DMS153 treated with DMSO at 0.1 percent for 48 hours (cell line): ENCODE measurements around the gene ASCL4.

Experiments
- DNase-seq: peaks from one replicate; lab custom pipeline; 2025; ENCODE audit not compliant: unreplicated experiment; lab: John Stamatoyannopoulos, UW

The ASCL4 gene

DNA sequence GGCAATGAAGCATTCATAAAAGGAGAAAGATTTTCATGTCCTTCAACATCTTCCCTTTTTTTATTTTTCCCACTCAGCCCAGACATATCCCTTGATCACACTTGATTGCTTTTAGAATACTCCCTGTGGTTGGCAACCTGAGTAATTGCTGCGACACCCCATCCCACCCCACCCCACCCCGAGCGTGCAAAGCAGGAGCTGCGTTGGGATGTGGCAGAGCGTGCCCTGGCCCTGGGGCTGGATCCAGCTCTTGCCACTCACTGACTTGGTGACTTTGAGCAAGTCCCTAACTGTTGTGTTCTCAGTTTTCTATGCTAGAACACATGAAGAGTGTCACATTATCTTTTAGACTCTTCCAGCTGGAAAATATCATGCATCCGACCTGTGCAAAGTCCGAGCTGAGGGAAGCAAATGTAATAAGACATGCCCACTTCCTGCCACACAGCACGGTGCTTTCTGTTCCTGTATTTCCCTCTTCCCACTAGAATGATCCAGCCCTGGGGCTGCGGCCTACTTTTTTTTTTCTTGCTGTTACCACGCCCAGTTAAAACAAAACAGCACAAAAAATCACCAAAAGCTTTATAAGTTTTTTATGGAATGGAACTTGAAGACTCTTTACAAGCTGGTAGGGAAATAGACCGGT lies 4.0 kb downstream of the ASCL4 start:
- no peak for DNase-seq

DNA sequence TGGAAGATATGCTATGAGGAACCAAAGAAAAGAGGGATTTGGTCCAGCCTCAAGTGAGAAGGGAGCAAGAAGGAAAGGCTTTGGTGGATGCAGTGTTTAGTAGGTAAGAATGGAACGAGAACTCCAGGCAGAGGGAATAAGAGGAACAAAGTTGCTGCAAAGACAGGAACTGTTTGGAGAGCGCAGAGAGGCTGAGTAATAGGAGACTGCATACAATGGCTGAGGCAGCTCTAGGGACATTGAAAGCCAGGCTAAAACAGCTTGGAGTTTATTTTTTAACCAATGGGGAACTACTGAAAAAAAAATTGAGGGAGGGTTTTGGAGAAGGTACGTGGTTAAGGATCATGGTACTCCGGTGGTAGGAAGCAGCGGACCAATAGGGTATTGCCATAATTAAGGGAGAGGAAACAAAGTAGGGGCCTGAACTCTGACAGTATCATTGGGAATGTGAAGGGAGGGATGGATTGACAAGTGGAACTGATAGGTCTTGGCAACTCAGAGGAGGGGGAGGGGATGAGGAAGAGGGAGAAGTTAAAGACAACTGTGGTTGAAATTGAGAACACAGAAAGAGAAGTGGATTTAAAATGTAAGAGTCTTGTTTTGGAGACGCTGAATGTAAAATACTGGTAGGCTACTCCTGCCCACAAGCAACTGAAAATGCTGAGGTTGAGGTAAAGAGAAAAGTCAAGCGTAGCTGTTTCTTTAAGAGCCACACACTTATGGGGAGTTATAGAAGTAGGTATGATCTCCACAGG lies 4.8 kb downstream of the ASCL4 start:
- no peak for DNase-seq

DNA sequence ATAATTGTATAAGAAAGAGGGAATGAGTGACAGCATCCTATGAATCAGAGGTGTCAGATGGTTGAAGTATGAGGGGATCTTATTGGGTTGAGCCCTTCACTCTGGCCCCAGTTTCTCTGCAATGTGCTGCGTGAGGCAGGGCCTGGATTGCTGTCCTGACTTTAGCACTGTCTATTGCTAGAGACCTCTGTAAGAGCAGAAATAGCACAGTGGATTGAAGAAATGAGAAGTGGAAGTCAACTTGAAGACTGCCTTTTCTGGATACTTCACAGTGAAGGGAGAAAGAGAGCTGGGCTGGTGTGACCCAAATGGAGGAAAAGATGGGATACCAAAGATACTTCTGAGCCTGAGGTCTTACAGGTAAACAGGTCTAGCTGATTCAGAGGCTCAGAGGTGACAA lies 5.8 kb downstream of the ASCL4 start:
- no peak for DNase-seq

DNA sequence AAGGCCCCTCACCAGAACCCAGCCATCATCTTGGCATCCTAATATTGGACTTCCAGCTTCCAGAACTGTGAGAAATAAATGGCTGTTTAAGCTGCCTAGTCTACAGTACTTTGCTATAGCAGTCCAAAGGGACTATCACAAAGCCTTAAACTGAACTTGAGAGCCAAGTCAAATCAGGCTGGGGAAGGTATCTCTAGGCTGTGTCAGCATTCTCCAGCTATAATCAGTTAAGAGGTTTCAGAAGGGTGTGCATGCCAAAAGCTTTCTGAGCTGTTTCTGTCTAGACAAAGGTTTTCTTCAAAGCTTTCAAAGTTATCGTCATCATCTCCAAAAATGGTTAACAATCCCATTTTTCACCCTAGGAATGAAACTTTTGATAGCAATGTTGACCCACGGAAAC lies 7.6 kb downstream of the ASCL4 start:
- DNase-seq = no peak

DNA sequence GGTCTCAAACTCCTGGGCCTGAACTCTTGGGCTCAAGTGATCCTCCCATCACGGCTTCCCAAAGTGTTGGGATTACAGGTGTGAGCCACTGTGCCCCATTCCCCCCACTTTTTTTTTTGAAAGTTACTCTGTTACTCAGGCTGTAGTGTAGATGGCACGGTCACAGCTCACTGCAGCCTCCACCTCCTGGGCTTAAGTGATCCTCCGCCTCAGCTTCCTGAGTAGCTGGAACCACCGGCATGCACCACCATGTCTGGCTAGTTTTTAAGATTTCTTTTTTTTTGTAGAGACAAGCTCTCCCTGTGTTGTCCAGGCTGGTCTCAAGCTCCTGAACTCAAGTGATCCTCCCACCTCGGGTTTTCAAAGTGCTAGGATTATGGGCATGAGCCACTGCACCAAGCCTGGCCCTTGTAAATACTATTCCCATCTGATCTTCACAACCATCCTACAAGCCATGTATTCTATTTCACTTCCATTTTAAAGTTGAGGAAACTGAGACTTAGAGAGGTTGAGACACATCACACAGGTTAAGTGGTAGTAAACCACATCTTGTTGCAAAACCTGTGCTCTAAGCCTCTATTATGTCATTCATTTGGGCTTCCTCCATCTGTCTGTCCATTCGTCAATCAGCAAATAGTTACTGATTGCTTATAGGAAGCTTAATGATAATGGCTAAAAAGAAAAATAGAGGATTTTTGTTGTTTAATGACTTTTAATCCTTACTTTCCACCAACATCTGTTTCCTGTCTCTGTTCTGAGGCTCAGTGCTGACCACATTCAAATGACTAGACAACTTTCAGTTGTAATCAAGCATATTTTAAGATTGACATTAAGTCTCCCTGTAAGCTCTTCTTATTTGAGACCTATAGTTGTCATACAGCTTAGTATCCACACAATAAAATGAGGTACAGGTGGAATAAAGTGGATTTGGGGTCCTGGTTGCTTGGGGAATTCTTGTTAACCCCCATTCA lies 9.2 kb downstream of the ASCL4 start:
- DNase-seq = no peak

DNA sequence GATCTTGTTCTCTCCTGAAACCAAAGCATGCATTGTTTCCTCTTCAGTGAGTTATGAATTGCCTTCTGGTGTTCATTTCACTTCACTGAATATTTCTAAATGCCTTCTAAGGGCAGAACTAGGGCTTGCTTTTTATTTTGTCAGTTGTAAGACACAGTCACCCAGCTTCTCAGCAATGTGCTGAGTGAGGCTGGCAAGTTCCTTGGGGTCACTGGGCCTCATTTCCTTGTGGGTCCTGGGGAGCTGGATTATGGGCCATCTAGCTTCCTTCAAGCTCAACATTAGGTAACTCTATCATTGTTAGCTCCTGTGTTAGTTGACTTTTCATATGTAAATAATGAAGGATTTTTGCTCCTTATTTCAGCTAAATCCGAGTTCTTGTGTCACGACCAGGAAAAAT lies 13.8 kb downstream of the ASCL4 start:
- DNase-seq = no peak

DNA sequence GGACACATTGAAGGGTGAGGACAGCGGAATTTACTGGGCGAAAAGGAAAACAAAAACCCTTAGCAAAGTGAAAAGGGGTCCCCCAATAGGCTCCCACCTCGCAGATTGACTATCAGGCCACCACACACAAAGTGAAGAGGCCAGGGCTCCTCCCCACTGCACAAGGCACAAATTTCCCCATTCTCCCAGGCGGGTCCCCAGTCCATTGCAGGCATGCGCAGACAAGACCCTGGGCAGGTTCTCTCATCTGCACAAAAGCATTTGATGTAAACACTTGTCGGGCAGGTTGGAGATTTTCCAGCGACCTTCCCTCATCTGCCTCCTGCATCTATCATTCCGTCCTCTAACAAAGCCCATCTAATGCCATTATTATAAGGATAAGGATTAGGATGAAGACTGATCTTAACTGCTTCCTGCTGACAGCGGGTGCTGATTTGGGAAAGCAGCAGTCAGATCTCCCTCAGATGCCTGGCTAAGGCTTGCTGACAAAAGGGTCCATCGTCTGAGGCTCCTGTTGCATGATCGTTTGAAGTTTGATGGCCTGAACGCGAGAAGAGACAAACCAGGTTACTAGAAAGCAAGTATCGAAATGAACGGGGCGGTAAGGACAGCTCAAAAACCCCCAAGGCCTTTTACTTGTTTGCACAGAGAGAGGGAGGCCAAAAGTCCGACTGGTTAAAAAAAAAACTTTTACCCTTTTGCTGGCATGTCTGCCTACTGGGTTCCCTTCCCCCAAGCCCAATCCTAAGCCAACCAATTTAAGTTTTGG lies 14.4 kb downstream of the ASCL4 start:
- DNase-seq = no peak

DNA sequence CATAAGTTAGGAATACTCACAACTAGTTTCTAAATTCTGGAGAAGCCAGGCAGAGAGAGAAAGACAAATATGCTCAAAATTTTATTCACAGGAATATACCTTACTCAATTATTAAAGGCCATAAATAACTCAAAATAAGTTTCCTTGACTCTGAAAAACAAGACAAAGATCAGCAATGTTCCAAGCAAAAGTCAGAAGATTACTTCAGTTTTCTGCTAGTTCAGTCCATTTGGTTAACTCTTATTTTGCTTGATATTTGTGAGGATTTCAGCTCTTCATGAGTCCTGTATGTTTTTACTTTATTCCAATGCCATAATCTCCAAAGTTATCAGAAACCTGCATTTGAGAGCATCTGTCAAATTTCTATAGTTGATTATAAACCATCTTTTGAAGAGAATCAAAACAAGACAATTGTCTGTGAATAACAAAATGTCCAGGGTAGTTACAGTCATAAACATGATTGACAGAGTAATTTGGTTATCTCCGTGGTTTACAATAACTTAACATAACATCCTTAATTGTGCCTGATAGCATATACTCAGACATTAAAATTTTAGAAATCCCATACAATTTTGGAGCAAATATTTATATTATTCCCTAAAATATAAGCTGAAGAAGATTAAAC lies 17.1 kb downstream of the ASCL4 start:
- DNase-seq = no peak

DNA sequence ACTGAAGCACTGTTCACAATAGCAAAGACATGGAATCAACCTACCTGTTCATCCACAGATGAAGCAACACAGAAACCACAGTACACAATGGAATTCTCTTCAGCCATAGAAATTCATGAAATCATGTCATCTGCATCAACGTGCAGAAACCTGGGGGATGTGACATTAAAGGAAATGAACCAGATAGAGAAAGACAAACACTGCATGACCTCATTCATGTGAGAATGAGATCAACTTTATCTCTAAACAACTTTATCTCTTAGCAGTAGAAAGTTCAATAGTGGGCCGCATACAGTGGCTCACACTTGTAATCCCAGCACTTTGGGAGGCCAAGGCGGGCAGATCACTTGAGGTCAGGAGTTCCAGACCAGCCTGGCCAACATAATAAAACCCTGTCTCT lies 19.9 kb downstream of the ASCL4 start:
- DNase-seq = no peak

DNA sequence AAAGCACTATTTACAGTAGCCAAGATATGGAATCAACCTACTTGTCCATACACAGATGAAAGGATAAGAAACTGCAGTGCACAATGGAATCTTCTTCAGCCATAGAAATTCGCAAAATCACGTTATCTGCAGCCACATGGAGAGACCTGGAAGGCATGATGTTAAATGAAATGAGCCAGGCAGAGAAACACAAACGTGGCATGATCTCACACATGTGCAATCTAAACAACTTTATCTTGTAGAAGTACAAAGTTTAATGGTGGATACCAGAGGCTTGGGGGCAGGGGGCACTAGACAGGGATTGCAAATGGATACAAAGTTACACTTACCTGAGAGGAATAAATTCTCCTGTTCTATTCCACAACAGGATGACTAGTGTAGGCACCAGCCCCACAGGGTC lies 24.1 kb downstream of the ASCL4 start:
- no peak for DNase-seq

DNA sequence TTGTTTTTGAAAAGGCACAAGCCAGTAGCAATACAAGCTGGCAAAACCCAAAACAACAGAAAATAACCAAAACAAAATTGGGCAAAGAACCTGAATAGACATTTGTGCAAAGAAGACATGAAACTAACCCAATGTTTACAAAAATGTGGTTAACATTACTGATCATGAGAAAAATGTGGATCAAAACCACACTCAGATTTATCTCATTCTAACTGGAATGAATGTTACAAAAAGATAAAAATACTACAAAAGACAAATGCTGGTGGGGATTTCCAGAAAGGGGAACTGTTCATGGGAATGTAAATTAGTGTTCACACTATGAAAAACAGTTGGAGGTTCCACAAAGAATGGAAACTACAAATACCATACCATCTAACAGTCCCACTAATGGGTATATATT lies 26.6 kb downstream of the ASCL4 start:
- no peak for DNase-seq

DNA sequence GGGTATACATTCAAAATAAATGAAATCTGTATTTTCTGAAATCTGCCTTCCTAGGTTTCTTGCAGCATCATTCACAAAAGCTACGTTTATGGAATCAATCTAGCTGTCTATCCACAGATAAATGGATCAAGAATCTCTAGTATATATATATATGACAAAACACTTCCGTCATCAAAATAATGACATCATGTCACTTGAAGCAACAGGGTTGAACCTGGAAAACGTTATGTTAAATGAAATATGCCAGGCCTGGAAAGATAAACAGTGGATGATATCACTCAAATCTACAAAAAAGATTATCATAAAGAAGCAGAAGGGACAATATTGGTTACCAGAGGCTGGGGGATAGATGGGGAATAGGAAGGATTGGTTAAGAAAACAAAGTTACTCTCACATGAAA lies 28.6 kb downstream of the ASCL4 start:
- DNase-seq = no peak

DNA sequence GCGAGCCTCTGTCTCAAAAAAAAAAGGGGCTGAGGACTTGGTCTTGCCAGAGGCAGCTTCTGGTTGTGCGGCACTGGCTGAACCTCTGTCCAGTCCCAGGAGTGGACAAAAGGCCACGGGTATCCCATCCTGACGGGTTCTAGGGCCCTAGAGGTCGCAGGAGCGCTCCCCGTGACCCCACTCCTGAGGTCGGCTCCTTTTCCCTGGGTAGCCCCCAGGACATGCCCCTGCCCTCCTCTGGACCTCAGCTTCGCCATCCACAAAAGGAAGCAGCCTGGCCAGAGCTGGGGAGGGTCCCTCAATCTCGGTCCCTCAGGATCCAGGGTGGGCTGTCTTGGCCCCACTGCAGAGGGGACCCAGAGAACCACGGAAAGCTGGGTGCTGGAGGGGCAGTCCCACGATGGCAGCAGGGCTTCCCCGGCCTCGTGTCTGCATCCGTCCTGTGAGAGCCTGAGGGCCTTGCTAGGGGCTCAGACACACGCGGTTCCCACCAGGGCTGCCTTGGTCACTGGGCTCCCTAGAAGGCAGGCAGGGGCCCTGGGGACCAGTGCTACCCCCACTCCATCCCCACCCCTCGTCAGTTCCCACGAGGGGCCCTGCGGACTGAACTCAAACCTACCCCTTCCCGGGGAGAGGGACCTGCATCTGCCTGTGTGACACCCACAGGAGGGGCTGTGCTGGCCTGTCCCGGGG lies 31.1 kb downstream of the ASCL4 start:
- no peak for DNase-seq

DNA sequence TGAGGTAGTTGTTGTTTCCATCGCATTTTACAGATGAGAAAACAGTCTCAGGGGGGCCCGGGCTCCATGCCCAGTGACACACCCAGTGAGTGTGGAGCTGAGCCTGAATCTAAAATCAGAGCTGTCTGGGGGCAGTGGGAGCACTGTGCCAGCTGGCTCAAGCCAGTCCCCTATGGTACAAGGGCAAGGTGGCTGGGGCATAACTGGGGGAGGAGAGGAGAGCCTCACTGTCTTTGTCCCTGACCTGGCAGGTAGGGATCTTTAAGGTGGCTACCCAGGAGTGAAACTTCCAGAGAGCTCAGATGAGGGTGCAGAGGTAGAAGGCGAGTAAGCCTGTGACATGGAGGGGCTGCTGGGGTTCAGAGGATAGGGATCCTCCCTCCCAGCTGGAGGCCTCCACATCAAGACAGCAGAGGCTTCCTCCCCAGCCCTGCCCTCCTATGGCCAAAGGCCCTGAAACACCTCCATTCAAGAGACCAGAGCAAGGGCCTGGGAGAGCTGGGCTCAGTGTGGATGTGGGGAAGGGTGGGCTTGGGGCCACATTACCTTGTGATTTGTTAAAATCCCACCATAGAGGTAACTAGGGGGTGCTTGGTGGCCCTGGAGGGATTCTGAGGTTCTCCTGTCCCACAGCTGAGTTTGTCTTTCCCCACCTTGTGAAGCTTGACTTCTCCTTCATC lies 33.1 kb downstream of the ASCL4 start:
- DNase-seq = no peak

DNA sequence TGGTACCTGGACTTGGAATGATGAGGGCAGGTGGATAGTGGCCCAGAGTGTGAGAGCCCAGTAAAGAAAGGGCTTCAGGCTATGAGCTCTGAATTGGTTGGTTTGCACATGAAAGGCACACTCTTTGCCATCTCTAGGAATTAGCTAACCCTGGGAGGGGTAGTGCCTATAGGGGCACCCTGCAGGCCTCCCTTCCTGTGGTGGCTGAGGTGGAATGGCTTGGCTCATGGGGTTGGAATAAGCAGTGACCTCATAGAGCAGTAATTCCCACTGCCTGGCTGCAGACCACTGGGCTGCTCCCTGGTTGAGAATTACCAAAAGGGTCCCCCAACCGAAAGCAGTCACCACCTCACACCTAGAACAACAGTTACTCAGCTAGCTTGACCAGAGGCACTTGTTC lies 42.7 kb downstream of the ASCL4 start:
- no peak for DNase-seq

DNA sequence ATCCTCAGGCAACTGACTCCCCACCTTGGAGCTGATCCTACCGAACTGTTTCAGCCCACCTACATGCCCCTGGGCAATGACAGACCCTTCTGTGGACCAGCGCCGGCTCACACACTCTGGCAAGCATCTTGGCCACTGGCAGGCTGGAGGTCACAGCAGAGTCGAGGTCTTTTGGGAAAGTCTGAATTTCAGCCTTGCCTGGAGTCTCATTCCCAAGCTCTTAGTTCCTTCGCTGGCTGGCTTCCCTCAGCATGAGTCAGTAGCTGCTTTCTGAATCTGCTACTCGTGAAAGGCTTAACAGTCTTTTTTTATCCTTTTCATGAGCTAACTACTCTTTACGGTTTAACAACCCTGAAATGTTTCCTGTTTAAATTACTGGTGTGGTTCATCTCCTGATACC lies 44.5 kb downstream of the ASCL4 start:
- DNase-seq = no peak

DNA sequence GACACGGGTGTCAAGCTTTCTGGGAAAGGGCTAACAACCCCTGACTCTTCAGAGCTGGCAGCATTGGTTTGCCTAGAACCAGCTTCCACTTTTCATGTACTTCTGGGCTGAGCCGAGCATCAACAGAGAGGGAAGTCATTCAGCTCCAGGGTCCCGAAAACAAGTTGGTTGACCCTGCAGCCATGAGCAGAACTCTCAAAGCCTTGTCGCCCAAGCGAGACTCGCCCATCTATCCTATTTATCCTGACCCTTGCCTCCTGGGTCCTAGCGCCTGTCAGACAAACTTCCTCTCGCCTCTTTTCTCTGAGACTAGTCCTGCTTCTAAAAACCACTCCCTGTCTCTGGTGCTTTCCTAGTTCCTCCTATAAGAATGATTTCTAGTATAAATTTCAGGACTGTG lies 47.9 kb downstream of the ASCL4 start:
- DNase-seq = no peak
